Choroid plexus epithelial cell (primary cell): ENCODE data around the gene WWOX.

Source experiments
- DNase-seq: peaks from one replicate; pipeline ENCODE4 v3.0.0-alpha.2; 2010; ENCODE audit warnings: low read depth
- H3K4me3 ChIP-seq: 2 replicates; pipeline ENCODE4 v1.5.1; 2011; ENCODE audit warnings: low read depth, mild to moderate bottlenecking, control low read depth, low read length, moderate library complexity
- CTCF ChIP-seq: conservative IDR thresholded peaks from 2 replicates; pipeline ENCODE4 v1.5.1; 2011; ENCODE audit warnings: low read depth, mild to moderate bottlenecking, control low read depth, inconsistent platforms, low read length, moderate library complexity

The WWOX gene

GRCh38 chr16:78630102-78630501, 530.6 kb downstream of the WWOX start:
- no peak for TF ChIP-seq CTCF
- H3K4me3 ChIP-seq: no peak overlapping the region
- DNase-seq: no peak

GRCh38 chr16:78633551-78633950, 534.1 kb downstream of the WWOX start:
- no peak overlapping the region for H3K4me3 ChIP-seq
- no peak for DNase-seq
- no peak for TF ChIP-seq CTCF

- no peak for TF ChIP-seq CTCF
- no peak for DNase-seq
Observed at GRCh38 chr16:78635807-78636206, 536.4 kb downstream of the WWOX start.

GRCh38 chr16:78638371-78638770, 538.9 kb downstream of the WWOX start:
- no peak overlapping the region for H3K4me3 ChIP-seq
- TF ChIP-seq CTCF: no peak
- no peak for DNase-seq

More at GRCh38 chr16:78635807-78636206, 536.4 kb downstream of the WWOX start:
- H3K4me3 ChIP-seq: no peak overlapping the region

- TF ChIP-seq CTCF: no peak
- H3K4me3 ChIP-seq: no peak overlapping the region
- DNase-seq: no peak
Observed at GRCh38 chr16:78639775-78640174, 540.3 kb downstream of the WWOX start.

GRCh38 chr16:78640886-78641285, 541.4 kb downstream of the WWOX start:
- DNase-seq: no peak
- TF ChIP-seq CTCF: no peak
- no peak overlapping the region for H3K4me3 ChIP-seq

- DNase-seq: no peak
- no peak for TF ChIP-seq CTCF
- no peak overlapping the region for H3K4me3 ChIP-seq
Observed at GRCh38 chr16:78641433-78641832, 542.0 kb downstream of the WWOX start.
